A673 (cell line): Measurements from ENCODE around the gene KRT23. TPM values are rescaled to one million over a fixed set of nuclear protein-coding genes. Genes with fewer than 3 reads are reported as not detected.
A peak's percentile ranks its signal among the peaks of the same experiment; 100 is the strongest.

Source experiments
- BruUV-seq: library from RNA; stranded (reverse); fragments of 400-500 nt; replicated peaks from 2 replicates; lab custom pipeline; 2021; lab: Mats Ljungman, UMichigan
- CTCF ChIA-PET: fragments of 300-600 bp; sonication (Branson Sonifier 250); formaldehyde crosslinking; loops from one replicate; lab custom pipeline; 2022; ENCODE audit warnings: antibody characterized with exemption; lab: Charles Lee
- POLR2A ChIA-PET: fragments of 300-600 bp; sonication (Branson Sonifier 250); formaldehyde crosslinking; loops from one replicate; lab custom pipeline; 2022; ENCODE audit warnings: antibody characterized with exemption; ENCODE audit not compliant: low non-redundant PET; lab: Charles Lee
- DNase-seq: peaks from one replicate; pipeline ENCODE4 v3.0.0-alpha.2; 2015; ENCODE audit warnings: low spot score
- H3K27ac ChIP-seq: fragments of 200-600 bp; sonication (generic); 2 replicates; pipeline ENCODE4 v1.5.1; 2016; ENCODE audit warnings: mixed run types, low read depth, mild to moderate bottlenecking, mixed read lengths, antibody characterized with exemption, low read length; ENCODE audit not compliant: poor library complexity, severe bottlenecking
- H3K27me3 ChIP-seq: fragments of 200-600 bp; sonication (generic); replicated peaks from 2 replicates; pipeline ENCODE4 v1.6.1; 2017; ENCODE audit warnings: mixed run types, low read depth, mild to moderate bottlenecking, mixed read lengths, antibody characterized with exemption, low read length; ENCODE audit not compliant: insufficient read depth, poor library complexity
- H3K36me3 ChIP-seq: fragments of 200-600 bp; sonication (generic); 2 replicates; pipeline ENCODE4 v1.6.1; 2016; ENCODE audit warnings: mixed run types, mild to moderate bottlenecking, mixed read lengths, antibody characterized with exemption, low read length; ENCODE audit not compliant: insufficient read depth, poor library complexity, severe bottlenecking
- H3K4me1 ChIP-seq: fragments of 200-600 bp; sonication (generic); 2 replicates; pipeline ENCODE4 v1.6.1; 2017; ENCODE audit warnings: mixed run types, mild to moderate bottlenecking, mixed read lengths, antibody characterized with exemption, low read length; ENCODE audit not compliant: insufficient read depth, poor library complexity, severe bottlenecking
- H3K4me3 ChIP-seq: fragments of 200-600 bp; sonication (generic); 2 replicates; pipeline ENCODE4 v1.5.1; 2016; ENCODE audit warnings: low read depth, mixed run types, mild to moderate bottlenecking, mixed read lengths, low read length; ENCODE audit not compliant: poor library complexity, severe bottlenecking
- H3K9me3 ChIP-seq: fragments of 200-600 bp; sonication (generic); 2 replicates; pipeline ENCODE4 v1.6.1; 2016; ENCODE audit warnings: mixed run types, low read depth, mild to moderate bottlenecking, mixed read lengths, antibody characterized with exemption, low read length; ENCODE audit not compliant: poor library complexity, severe bottlenecking
- EZH2 ChIP-seq: fragments of 200-600 bp; sonication (generic); IDR thresholded peaks from 2 replicates; pipeline ENCODE4 v1.6.1; 2017; ENCODE audit warnings: borderline replicate concordance, low read depth, mild to moderate bottlenecking, mixed read lengths, antibody characterized with exemption, low read length; ENCODE audit not compliant: poor library complexity, severe bottlenecking
- intact Hi-C: fragments of 100-400 bp; cut with micrococcal nuclease; formaldehyde crosslinking; loops from one replicate; pipeline ENCODE4 v1.10.0; 2022; ENCODE audit not compliant: unreplicated experiment
- total RNA-seq: library from RNA; stranded (reverse); gene quantifications from 2 replicates; pipeline ENCODE4 v1.2.3, GENCODE V29; 2021
- TF ChIP-seq, protein P1 (sequence below): fragments of 300-800, 200-600 bp; sonication (generic); conservative IDR thresholded peaks from 2 replicates; pipeline ENCODE4 v1.5.1; 2017; ENCODE audit warnings: low read depth, mild to moderate bottlenecking, antibody characterized with exemption, low read length, moderate library complexity, mixed read lengths

KRT23 gene
- total RNA-seq, 1 experiment from 2014 or later = not detected

DNA sequence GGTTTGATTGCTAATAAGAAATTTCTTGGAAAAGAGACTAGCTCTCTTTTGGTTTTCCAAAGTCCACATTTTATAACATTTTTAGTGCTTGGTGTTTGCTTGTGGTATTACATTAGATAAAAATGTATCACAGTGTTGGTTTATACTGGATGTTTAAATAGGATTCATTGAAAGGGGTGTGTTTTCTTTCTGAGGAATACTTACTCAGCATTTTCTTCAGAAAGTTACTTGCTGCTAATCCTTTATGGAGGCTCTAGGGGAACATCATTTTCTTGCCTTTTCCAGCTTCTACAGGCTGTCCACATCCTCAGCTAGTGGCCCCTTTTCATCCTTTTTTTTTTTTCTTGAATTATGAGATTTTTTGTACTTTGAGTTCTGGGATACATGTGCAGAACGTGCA lies 30.1 kb upstream of the KRT23 start:
- Histone ChIP-seq H3K4me1 (no peaks in the 10 kb centered on the region), H3K27ac (no peak overlapping the region), H3K27me3 (no peaks in the 10 kb centered on the region), H3K4me3 (no peak overlapping the region), H3K9me3 (no peaks in the 10 kb centered on the region), H3K36me3 (no peaks in the 10 kb centered on the region)
- CTCF ChIA-PET = no interaction called here
- no TSS peak for BruUV-seq
- no peak for DNase-seq
- POLR2A ChIA-PET = no interaction called here
- TF ChIP-seq, protein P1, sequence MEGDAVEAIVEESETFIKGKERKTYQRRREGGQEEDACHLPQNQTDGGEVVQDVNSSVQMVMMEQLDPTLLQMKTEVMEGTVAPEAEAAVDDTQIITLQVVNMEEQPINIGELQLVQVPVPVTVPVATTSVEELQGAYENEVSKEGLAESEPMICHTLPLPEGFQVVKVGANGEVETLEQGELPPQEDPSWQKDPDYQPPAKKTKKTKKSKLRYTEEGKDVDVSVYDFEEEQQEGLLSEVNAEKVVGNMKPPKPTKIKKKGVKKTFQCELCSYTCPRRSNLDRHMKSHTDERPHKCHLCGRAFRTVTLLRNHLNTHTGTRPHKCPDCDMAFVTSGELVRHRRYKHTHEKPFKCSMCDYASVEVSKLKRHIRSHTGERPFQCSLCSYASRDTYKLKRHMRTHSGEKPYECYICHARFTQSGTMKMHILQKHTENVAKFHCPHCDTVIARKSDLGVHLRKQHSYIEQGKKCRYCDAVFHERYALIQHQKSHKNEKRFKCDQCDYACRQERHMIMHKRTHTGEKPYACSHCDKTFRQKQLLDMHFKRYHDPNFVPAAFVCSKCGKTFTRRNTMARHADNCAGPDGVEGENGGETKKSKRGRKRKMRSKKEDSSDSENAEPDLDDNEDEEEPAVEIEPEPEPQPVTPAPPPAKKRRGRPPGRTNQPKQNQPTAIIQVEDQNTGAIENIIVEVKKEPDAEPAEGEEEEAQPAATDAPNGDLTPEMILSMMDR = no peak
- TF ChIP-seq EZH2 = no peak
- intact Hi-C loops = no loop called here

DNA sequence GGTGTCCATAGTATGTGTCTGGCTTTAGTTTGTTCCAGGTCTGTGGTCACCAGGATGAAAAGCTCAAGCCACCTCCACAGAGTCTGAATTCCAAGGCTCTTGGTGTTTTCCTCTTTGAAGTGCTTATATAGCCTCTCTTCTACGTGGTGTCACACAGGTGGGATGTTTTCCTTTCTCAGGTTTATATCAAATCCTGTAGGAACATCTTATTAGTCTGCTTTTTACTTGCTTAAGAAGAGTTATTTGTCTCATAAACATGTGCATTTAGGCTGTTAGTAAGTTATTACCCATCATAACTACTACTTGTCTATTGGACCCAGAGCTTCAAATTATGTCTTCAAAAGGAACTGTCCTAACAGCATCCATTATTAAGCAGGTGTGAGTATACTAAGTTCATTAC lies 29.4 kb upstream of the KRT23 start, which contains the start of gene KRT39:
TSS of gene KRT39 (minus strand) at position 101 of the 400 bp plus-strand sequence. CDS start at position 9, 92 bp downstream.
- ChIA-PET CTCF (no interaction called here), POLR2A (no interaction called here)
- no peaks in the 10 kb centered on the region for H3K36me3 ChIP-seq
- no peak for DNase-seq
- H3K4me3 ChIP-seq = no peak within 1 kb of the TSS
- TF ChIP-seq, protein P1 = no peak
- TF ChIP-seq EZH2 = no peak
- no peaks in the 10 kb centered on the region for H3K27me3 ChIP-seq
- intact Hi-C loops = no loop called here
- no TSS peak for BruUV-seq
- H3K27ac ChIP-seq = no peak within 1 kb of the TSS
- H3K4me1 ChIP-seq = no peaks in the 10 kb centered on the region
- no peaks in the 10 kb centered on the region for H3K9me3 ChIP-seq

DNA sequence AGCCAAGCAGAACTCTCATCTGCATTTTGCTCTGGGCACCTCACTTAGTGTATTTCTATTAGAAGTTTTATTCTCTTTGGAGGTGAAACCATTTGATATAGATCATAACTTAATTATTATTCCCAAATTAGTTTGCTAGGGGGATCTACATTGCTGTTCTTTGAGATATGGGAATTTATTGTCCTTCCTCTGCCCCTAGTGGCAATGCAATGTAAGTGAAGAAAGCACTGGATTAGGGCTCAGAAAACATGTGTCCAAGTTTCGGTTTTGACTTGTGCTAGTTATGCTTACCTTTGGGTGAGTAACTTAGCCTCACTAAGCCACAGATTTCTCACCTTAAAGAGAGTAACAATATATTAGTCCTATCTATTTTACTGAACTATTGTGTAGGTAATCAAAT lies 26.4 kb upstream of the KRT23 start:
- Histone ChIP-seq H3K27me3 (no peaks in the 10 kb centered on the region), H3K36me3 (no peaks in the 10 kb centered on the region), H3K4me3 (no peak overlapping the region), H3K27ac (no peak overlapping the region), H3K4me1 (no peaks in the 10 kb centered on the region), H3K9me3 (no peaks in the 10 kb centered on the region)
- BruUV-seq = no TSS peak
- TF ChIP-seq, protein P1 = peak; percentile 53
- no peak for TF ChIP-seq EZH2
- peak; percentile 6 for DNase-seq
- intact Hi-C loops = no loop called here
- CTCF ChIA-PET = no interaction called here
- POLR2A ChIA-PET = no interaction called here
